GM12892 (cell line): ENCODE data around the gene TUBB6.

ENCODE experiments used
- POLR2A ChIP-seq: IDR thresholded peaks from 2 replicates; pipeline ENCODE4 v1.6.1; 2011; ENCODE audit warnings: low read depth, low read length, control low read depth
- POLR2AphosphoS5 ChIP-seq: IDR thresholded peaks from 2 replicates; pipeline ENCODE4 v1.6.1; 2011; ENCODE audit warnings: low read depth, low read length, control low read depth

- TF ChIP-seq POLR2AphosphoS5 (0 out of 2 replicates have a peak, but pooled peaks have one; percentile 54), POLR2A (peak; percentile 78; the same call in 1 of the 2 replicates)
These were observed at the start of gene TUBB6 for GRCh38 chr18:12307701-12308385.
